Measurements from ENCODE around the gene INO80D. TPM values are rescaled to one million over a fixed set of nuclear protein-coding genes. Genes with fewer than 3 reads are reported as not detected.

INO80D gene
- total RNA-seq, 2 donors from 2014 or later: 20.2 to 29.9 TPM

GRCh38 chr2:205967391-205968075 lies 118.4 kb downstream of the INO80D start:
- Histone ChIP-seq H3K9me3 (no peaks in the 10 kb centered on the region), H3K27me3 (no peaks in the 10 kb centered on the region), H3K4me3 (no peak overlapping the region), H3K27ac (no peak overlapping the region), H3K36me3 (no peaks in the 10 kb centered on the region), H3K4me1 (no peaks in the 10 kb centered on the region), H3K9ac (ENCODE audit: low read depth in 2 of 2, low read length in 2 of 2) (no peak overlapping the region)
- TF ChIP-seq, protein P1, sequence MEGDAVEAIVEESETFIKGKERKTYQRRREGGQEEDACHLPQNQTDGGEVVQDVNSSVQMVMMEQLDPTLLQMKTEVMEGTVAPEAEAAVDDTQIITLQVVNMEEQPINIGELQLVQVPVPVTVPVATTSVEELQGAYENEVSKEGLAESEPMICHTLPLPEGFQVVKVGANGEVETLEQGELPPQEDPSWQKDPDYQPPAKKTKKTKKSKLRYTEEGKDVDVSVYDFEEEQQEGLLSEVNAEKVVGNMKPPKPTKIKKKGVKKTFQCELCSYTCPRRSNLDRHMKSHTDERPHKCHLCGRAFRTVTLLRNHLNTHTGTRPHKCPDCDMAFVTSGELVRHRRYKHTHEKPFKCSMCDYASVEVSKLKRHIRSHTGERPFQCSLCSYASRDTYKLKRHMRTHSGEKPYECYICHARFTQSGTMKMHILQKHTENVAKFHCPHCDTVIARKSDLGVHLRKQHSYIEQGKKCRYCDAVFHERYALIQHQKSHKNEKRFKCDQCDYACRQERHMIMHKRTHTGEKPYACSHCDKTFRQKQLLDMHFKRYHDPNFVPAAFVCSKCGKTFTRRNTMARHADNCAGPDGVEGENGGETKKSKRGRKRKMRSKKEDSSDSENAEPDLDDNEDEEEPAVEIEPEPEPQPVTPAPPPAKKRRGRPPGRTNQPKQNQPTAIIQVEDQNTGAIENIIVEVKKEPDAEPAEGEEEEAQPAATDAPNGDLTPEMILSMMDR (IDR thresholded peaks at IDR 0.05): no peak
- intact Hi-C loops (cut with DNase I): no loop called here
- no peak for DNase-seq

DNA sequence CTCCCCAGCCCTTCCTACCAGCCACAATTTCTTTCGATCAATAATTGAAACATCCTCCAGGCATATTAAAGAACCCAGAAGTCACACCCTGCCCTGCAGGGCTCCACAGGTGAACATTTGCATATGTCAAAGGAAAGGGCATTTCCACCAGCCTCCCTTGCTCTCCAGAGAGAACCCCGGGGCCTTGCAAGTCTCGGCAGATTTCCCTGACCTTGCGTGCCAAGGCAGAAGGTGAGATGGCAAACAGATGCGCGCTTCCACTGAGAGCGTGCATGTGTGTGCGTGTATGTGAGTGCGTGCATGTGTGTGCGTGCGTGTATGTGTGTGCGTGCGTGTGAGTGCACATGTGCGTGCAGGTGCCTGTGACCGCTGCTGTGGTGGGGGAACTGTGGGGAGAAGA lies 120.3 kb downstream of the INO80D start:
- H3K36me3 ChIP-seq: no peaks in the 10 kb centered on the region
- H3K27me3 ChIP-seq: no peaks in the 10 kb centered on the region
- intact Hi-C loops (cut with DNase I): no loop called here
- no peak overlapping the region for H3K4me3 ChIP-seq
- TF ChIP-seq, protein P1 (IDR thresholded peaks at IDR 0.05): no peak
- H3K9me3 ChIP-seq: no peaks in the 10 kb centered on the region
- DNase-seq: no peak
- no peak overlapping the region for H3K27ac ChIP-seq
- H3K4me1 ChIP-seq: no peaks in the 10 kb centered on the region
- H3K9ac ChIP-seq (ENCODE audit: low read depth in 2 of 2, low read length in 2 of 2): no peak overlapping the region

DNA sequence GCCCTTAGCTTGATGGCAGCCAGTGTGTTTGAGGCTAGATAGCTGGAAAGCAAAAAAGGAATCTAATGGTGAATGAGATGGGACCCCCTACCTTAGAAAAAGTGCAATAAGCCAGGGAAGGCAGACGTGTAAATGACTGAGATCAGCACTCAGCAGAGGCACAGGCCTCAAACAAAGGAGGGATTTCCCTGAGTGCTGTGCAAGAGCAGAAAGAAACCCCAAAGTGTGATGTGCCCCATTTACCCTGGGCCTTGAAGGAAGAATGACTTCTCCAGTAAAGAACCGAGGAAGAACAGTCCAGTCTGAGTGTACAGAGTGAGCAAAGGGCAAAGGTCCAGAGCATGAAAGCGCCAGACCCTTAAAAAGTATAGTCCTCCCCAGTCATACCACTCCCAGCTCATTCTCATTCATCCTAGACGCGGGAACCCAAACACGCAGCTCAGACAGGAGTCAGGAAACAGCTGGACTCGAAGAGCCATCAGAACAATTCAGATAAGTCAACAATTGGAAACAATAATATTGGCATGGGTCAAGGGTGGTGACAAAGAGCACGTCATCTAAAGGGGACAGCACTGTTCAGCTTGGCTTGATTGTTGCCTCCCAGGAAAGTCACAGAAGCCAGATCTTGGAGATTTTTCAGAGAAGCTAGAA lies 121.7 kb downstream of the INO80D start:
- intact Hi-C loops (cut with DNase I): no loop called here
- no peak for DNase-seq
- no peaks in the 10 kb centered on the region for H3K4me1 ChIP-seq
- no peak overlapping the region for H3K27ac ChIP-seq
- H3K4me3 ChIP-seq: no peak overlapping the region
- no peaks in the 10 kb centered on the region for H3K27me3 ChIP-seq
- H3K9ac ChIP-seq (ENCODE audit: low read depth in 2 of 2, low read length in 2 of 2): no peak overlapping the region
- H3K9me3 ChIP-seq: no peaks in the 10 kb centered on the region
- TF ChIP-seq, protein P1 (IDR thresholded peaks at IDR 0.05): no peak
- no peaks in the 10 kb centered on the region for H3K36me3 ChIP-seq

DNA sequence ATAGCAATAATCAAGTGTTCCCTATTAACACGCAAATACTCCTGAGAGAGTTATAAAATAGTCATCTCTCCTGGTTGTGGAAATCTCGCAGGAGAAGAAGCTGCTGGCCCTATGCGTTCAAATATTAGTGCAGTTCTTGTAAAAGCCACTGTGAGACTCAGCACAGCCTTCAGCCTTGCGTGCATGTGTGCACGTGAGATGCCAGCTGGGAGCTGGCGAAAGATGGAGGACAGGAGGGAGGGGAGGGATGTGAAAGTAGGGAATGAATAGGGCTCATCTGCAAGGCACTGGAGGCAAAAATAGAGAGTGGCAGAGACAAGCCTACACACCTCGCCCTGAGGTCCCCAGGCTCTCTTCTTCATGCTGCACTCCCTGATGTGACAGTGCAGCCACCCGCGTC lies 126.5 kb downstream of the INO80D start:
- Histone ChIP-seq H3K4me1 (no peaks in the 10 kb centered on the region), H3K36me3 (no peaks in the 10 kb centered on the region), H3K27ac (no peak overlapping the region), H3K4me3 (no peak overlapping the region), H3K9ac (ENCODE audit: low read depth in 2 of 2, low read length in 2 of 2) (no peak overlapping the region), H3K9me3 (no peaks in the 10 kb centered on the region), H3K27me3 (no peaks in the 10 kb centered on the region)
- TF ChIP-seq, protein P1 (IDR thresholded peaks at IDR 0.05): no peak
- intact Hi-C loops (cut with DNase I): no loop called here
- no peak for DNase-seq

GRCh38 chr2:205957452-205958154 lies 128.4 kb downstream of the INO80D start:
- Histone ChIP-seq H3K4me1 (no peaks in the 10 kb centered on the region), H3K27me3 (no peaks in the 10 kb centered on the region), H3K9ac (ENCODE audit: low read depth in 2 of 2, low read length in 2 of 2) (peak overlapping the region in 1 of 2 donors; percentile 32), H3K9me3 (no peaks in the 10 kb centered on the region), H3K4me3 (no peak overlapping the region), H3K36me3 (no peaks in the 10 kb centered on the region), H3K27ac (no peak overlapping the region)
- TF ChIP-seq, protein P1 (IDR thresholded peaks at IDR 0.05): no peak
- intact Hi-C loops (cut with DNase I): no loop called here
- peak; percentile 72 for DNase-seq

Measured in colonic mucosa (tissue), 4 donors.